ENCODE results near the gene KIF1B.

GRCh38 chr1:10302416-10302815 is 92.0 kb downstream of the KIF1B start:
- no peak for TF ChIP-seq CTCF (IDR thresholded peaks at IDR 0.05)
- no peak for TF ChIP-seq POLR2A (IDR thresholded peaks at IDR 0.05; ENCODE audit: low read depth)
- no peak for TF ChIP-seq POLR2AphosphoS5 (IDR thresholded peaks at IDR 0.05)
